Left forelimb (tissue), 1 donor: Measurements from ENCODE around the gene NLRC5.
"Not testable (repeated sequence)": the region's sequence is repeated elsewhere in the genome, so short reads cannot be mapped to it uniquely, and the experiment has no call there.

Experiments used
- DNase-seq: peaks from one replicate; pipeline ENCODE4 v3.0.0-alpha.2; 2018; ENCODE audit warnings: low spot score

The NLRC5 gene

GRCh38 chr16:57000271-57001025 lies 11.1 kb downstream of the NLRC5 start:
- DNase-seq = no peak

- DNase-seq = no peak
Observed at GRCh38 chr16:57001026-57001679, 11.8 kb downstream of the NLRC5 start.

GRCh38 chr16:57003439-57004386 lies 14.4 kb downstream of the NLRC5 start:
- DNase-seq = peak; percentile 55

GRCh38 chr16:57004387-57005250 lies 15.3 kb downstream of the NLRC5 start:
- DNase-seq = no peak

- DNase-seq = not testable (repeated sequence)
Observed at GRCh38 chr16:57005597-57005996, 16.2 kb downstream of the NLRC5 start.

- DNase-seq = no peak
Observed at GRCh38 chr16:57007050-57007449, 17.7 kb downstream of the NLRC5 start.

GRCh38 chr16:57007530-57007929 lies 18.2 kb downstream of the NLRC5 start:
- no peak for DNase-seq

- DNase-seq = no peak
Observed at GRCh38 chr16:57008440-57008839, 19.1 kb downstream of the NLRC5 start.

GRCh38 chr16:57009643-57010170 lies 20.4 kb downstream of the NLRC5 start:
- no peak for DNase-seq

- no peak for DNase-seq
Observed at GRCh38 chr16:57012353-57012752, 23.0 kb downstream of the NLRC5 start.

- DNase-seq = no peak
Observed at GRCh38 chr16:57013229-57013628, 23.9 kb downstream of the NLRC5 start.

GRCh38 chr16:57013902-57014301 lies 24.5 kb downstream of the NLRC5 start:
- no peak for DNase-seq

- DNase-seq = no peak
Observed at GRCh38 chr16:57016301-57016700, 26.9 kb downstream of the NLRC5 start.

GRCh38 chr16:57016831-57017230 lies 27.5 kb downstream of the NLRC5 start:
- no peak for DNase-seq

- DNase-seq = no peak
Observed at GRCh38 chr16:57017251-57017650, 27.9 kb downstream of the NLRC5 start.

GRCh38 chr16:57019746-57020145 lies 30.4 kb downstream of the NLRC5 start:
- DNase-seq = no peak

GRCh38 chr16:57020651-57021050 lies 31.3 kb downstream of the NLRC5 start:
- DNase-seq = no peak

GRCh38 chr16:57021757-57022156 lies 32.4 kb downstream of the NLRC5 start:
- no peak for DNase-seq

- DNase-seq = no peak
Observed at GRCh38 chr16:57022445-57022844, 33.1 kb downstream of the NLRC5 start.

GRCh38 chr16:57023541-57024249 lies 34.3 kb downstream of the NLRC5 start:
- DNase-seq = no peak
